EL (cell line): ENCODE data around the gene DDA1.
"Not testable (repeated sequence)": the region's sequence is repeated elsewhere in the genome, so short reads cannot be mapped to it uniquely, and the experiment has no call there.

Source experiments
- DNase-seq: peaks from one replicate; pipeline ENCODE4 v3.0.0-alpha.2; 2016

Gene DDA1

GRCh38 chr19:17289489-17289888, 19.9 kb upstream of the DDA1 start:
- DNase-seq = peak; percentile 84

DNA sequence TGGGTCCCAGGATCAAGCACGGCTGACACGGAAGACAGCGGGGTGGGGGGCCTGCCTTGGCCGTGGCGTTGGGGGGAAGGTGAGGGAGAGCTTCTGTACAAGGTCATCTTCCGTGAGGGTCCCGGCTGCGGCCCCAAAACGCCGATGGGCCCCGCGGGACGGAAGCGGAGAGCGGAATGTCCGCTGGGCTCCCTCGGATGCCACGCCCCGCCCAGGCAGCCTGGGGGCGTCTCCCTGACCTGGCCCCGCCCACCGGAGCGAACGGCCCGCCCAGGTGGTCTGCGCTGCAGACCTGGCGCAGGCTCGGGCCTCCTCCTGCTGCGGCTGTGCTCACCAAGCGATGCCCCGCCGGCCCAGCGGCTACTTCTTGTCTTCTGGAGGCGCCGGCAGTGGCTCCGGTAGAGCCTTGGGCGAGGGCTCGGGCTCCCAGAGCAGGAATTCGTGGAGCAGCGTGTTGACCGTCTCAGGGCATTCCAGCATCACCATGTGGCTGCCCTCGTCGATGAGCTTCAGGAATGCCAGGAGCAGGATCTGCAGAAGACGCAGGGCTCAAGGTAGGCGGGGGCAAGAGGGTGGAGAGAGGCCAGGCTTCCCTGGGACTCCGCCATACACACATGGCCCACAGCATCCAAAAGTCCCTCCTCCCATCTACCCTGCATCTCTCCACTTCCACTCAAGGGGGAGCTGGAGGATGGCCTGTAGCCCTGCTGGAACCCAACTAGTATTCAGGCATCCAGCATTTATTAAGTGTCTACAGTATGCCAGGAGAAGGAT, 16.9 kb upstream of the DDA1 start:
- DNase-seq = peak; percentile 93

- no peak for DNase-seq
These were observed 15.8 kb upstream of the DDA1 start for GRCh38 chr19:17293605-17294004.

DNA sequence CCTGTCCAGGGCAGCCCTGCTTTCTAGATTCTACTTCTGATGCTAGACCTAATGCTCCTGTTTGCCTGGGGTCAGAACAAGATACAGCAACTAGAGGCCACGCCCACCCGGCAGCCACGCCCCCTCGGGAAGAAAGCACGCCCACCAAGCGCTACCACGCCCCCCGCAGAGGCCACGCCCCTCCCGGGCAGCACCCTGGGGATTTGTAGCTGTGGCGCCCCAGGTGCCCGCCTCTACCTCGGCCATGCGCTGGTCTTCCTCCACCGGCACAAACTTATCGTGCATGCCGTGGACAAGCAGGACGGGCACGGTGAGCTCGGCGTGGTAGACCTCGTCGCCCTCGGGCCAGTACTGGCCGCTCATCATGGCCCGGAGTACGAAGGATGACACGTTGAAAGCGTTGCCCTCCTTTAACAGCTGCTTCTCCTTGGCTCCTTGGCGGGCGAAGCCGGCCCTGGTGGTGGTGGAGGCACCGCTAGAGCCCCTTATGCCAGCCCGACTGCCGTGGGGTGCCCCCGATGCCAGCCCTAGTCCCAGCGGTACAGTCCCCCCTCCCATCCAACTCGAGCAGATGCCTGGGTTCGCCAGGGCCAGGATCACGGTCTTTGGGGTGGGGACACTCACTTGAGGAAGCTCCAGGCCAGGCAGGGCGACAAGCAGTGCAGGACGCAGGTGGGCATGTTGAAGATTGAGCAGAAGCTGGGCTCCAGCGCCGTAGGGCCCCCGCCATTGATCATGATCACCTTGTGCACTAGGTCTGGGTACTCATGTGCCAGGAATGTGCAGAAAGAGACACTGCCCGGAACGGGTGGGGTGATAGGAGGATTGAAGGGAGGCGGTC, 15.1 kb upstream of the DDA1 start:
- DNase-seq = peak; percentile 34

DNA sequence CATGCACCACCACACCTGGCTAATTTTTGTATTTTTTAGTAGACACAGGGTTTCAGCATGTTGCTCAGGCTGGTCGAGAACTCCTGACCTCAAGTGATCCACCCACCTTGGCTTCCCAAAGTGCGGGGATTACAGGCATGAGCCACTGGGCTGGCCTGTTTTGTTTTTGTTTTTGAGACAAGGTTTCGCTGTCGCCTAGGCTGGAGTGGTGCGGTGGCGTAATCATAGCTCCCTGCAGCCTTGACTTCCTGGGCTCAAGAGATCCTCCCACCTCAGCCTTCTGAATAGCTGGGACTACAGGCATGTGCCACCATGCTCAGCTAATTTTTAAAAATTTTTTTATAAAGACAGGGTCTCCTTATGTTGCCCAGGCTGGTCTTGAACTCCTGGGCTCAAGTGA, 13.8 kb upstream of the DDA1 start:
- DNase-seq = not testable (repeated sequence)

GRCh38 chr19:17296273-17296672, 13.1 kb upstream of the DDA1 start:
- DNase-seq = peak; percentile 72

DNA sequence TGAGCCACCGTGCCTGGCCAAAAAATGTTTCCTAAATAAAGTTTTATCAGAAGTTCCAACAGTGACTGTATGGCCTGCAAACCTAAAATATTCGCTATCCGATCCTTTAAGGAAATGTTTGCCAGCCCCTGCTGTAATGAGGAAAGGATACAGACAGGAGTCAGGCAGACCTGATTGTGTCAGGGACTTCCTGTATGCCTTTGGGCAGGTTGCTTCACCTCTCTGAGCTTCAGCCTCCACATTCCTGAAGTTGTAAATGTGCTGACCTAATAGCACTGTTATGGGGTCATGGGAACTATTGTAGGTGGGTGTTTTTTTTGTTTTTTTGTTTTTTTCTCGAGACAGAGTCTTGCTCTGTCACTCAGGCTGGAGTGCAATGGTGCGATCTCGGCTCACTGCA, 12.4 kb upstream of the DDA1 start:
- peak; percentile 37 for DNase-seq

GRCh38 chr19:17300992-17301619, 8.3 kb upstream of the DDA1 start:
- DNase-seq = no peak

DNA sequence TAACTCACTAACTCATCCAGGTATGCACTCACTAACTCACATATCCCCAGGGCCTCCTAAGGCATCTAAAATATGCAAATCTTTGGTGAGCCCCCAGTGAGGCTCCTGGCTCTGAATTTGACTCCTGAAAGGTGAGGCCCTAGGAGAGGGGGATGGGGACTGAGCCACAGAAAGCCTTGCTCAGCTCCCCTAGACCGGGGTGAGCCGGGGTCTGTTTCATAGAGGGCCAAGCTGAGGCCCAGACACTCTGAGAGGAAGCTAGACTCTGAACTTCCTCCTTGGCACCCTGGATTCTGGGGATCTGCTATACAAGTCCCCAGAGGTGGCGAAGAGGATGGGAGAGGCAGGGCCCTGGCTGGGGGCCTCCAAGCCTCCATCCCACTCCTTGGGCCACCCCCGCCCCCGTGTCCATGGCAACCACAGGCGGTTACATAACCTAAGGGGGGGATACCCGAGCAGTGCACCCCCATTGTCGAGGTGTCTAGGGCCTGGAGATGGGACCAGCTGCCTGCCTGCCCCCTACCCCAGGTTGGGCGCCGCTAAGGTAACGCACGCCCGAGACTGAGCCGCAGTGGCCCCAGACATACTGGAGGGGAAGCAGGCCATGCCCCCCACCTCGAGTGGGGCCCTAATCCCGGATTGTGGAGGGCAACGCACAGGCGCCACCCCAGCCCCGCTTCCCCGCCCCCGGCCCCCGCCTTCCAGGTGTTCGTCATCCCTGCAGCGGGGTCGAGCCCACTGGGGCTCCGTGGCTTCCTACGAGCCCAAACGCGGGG, 6.8 kb upstream of the DDA1 start:
- DNase-seq = no peak

DNA sequence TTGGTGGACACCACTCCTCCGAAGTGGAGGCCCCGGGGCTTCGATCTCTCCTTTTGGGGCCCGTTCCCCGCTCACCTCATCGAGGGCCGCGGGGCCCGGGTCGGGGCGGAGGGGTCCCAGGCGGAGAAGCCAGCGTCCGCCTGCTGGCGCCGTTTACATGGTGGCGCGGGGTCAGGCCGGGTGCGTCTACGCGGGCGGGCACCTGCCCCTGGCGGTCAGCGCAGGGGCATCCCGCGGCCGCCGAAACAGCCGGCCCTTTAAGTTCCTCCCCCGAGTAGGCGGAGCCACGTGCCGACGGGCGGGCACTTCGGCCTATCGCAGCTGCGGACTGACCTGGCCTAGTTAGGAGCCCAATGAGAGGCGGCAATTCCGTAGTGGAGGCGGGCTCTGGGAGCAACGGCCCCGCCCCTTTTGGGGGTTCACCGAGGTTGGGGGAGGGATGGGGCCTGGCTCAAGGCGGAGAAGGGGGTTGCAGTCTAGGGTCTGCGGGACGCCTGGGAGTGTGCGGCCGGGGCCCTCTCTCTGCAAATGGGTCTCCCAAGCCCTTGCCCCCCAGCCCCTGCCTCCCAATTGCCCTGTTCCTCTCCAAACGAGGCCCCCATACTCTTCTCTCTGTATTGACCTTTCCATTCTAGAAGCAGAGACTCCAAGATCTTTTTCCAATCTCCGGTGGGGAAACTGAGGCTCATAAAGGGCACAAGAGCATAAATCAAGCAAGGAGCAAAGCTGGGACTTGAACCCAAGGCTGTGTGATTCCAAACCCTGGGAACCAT, 6.0 kb upstream of the DDA1 start, which contains the start of gene ABHD8:
ABHD8 (minus strand) TSS at position 259 of the 773 bp plus-strand sequence. CDS start 1,809 bp downstream, outside the sequence.
- DNase-seq = peak; percentile 95

- DNase-seq = no peak
These were observed 5.5 kb upstream of the DDA1 start for GRCh38 chr19:17303940-17304267.

GRCh38 chr19:17304386-17305215, 4.8 kb upstream of the DDA1 start:
- DNase-seq = no peak

DNA sequence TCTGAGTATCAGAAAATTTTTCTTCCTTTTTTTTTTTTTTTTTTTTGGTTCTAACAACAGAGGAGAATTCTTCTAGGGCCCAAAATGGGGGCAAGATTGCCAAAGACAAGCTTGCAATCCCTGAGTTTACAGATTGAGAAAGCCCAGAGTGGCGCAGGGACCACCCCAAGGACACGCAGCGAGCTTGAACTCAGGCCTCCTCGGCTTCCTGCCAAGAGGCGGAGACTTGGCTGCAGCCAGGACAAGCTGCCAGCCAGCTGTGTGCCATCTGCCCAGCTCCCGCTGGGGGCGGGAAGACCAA, 4.2 kb upstream of the DDA1 start:
- no peak for DNase-seq

GRCh38 chr19:17305517-17306284, 3.7 kb upstream of the DDA1 start, which contains the start of gene MRPL34:
Gene MRPL34 (plus strand): TSS chr19:17305872. CDS start chr19:17305893, 21 bp downstream.
- peak; percentile 99 for DNase-seq

- no peak for DNase-seq
These were observed 3.1 kb upstream of the DDA1 start for GRCh38 chr19:17306285-17306714.

- DNase-seq = no peak
These were observed 1.4 kb upstream of the DDA1 start for GRCh38 chr19:17307876-17308377.

DNA sequence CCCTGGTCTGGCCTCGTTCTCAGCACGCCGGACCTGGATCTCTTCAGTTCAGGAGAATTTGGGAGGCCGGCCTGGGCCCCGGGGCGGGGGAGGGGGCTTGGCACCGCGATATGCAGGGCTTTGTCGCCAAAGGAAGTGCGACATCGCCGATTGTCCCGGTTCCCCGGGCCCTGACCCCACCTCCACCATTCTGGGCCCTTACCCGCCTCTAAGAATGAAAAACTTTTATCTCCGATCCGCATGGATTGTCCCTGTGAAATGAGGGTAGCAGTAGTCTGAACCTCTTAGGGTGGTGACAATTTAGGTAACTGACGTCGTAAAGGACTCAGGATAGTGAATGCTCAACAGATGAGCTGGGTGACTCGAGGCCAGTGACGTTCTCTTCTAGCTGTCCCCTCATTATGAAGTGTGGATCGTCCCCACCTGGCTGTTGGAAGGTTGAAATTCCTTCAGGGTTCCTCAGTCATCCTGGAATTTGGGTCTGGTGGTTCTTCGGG, 650 bp downstream of the DDA1 start:
- no peak for DNase-seq

DNA sequence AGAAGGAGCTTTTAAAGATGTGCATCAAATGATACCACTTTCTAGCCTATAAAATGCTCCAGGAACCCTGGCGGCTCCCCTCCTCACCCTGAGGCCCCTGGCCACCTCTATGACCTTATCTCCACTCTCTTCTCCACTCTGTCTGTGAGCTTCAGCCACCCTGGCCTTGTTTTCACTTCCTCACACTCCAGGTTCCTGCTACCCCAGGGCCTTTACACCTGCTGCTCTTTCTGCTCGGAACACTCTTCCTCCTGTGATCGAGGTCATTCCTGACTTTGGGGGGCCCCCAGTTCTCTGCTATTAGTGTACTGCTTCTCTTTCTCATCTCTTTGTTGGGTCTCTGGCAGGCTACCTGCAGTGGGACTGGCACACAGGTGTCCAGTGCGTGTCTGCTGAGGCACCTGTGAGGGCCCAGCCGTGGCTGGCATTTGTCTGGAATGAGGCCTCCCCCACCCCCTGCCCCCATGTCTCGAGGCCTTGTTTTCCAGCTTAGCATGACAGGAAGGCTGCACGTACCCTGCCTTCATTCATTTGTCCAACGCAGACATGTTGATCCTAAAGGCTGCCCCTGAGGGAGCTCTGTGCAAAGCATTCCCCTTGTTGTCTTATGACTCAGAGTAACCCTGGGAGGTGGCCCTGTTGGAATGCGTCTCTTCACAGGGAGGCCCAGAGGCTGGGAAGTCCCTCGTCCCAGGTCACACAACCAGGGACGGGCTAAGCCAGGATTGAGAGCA, 2.3 kb downstream of the DDA1 start:
- DNase-seq = peak; percentile 89
